Mesenchymal stem cell (in vitro differentiated cells and primary cell): ENCODE data around the gene ATP8B3.

ENCODE experiments used
- DNase-seq: peaks from one replicate; pipeline ENCODE4 v3.0.0-alpha.2; 2013
- H2AFZ ChIP-seq: one replicate; pipeline ENCODE4 v1.6.1; 2013; ENCODE audit warnings: low read depth, mild to moderate bottlenecking, control low read depth, inconsistent platforms, low read length, moderate library complexity
- H2AK5ac ChIP-seq: 2 replicates; pipeline ENCODE4 v1.6.1; 2013; ENCODE audit warnings: low read length, moderate library complexity, mild to moderate bottlenecking, inconsistent platforms; ENCODE audit not compliant: severe bottlenecking
- H2BK120ac ChIP-seq: one replicate; pipeline ENCODE4 v1.6.1; 2013; ENCODE audit warnings: low read depth, mild to moderate bottlenecking, inconsistent platforms, low read length, moderate library complexity
- H2BK12ac ChIP-seq, 2 experiments: one replicate each; pipeline ENCODE4 v1.6.1; 2013; ENCODE audit warnings: inconsistent platforms in 2 of 2, low read length in 2 of 2, mild to moderate bottlenecking in 2 of 2, moderate library complexity in 2 of 2, control low read depth in 1 of 2
- H2BK15ac ChIP-seq: one replicate; pipeline ENCODE4 v1.6.1; 2013; ENCODE audit warnings: mild to moderate bottlenecking, low read depth, inconsistent platforms; ENCODE audit not compliant: poor library complexity, severe bottlenecking
- H2BK5ac ChIP-seq: 2 replicates; pipeline ENCODE4 v1.6.1; 2013; ENCODE audit warnings: low read depth, mild to moderate bottlenecking, low read length, control low read depth, inconsistent platforms; ENCODE audit not compliant: poor library complexity, severe bottlenecking
- H3K14ac ChIP-seq, 2 experiments: one replicate each; pipeline ENCODE4 v1.6.1; 2013; ENCODE audit warnings: inconsistent platforms in 2 of 2, low read length in 2 of 2, control low read depth in 1 of 2, mild to moderate bottlenecking in 1 of 2, moderate library complexity in 1 of 2
- H3K18ac ChIP-seq, 2 experiments: one replicate each; pipeline ENCODE4 v1.6.1; 2013; ENCODE audit warnings: inconsistent platforms in 2 of 2, low read length in 2 of 2, control low read depth in 1 of 2, low read depth in 1 of 2, mild to moderate bottlenecking in 1 of 2
- H3K23ac ChIP-seq, 2 experiments: one replicate each; pipeline ENCODE4 v1.6.1; 2013; ENCODE audit warnings: inconsistent platforms in 2 of 2, low read length in 2 of 2, mild to moderate bottlenecking in 2 of 2, moderate library complexity in 2 of 2, control low read depth in 1 of 2
- H3K27ac ChIP-seq: 2 replicates; pipeline ENCODE4 v1.5.1; 2013; ENCODE audit warnings: mild to moderate bottlenecking, moderate library complexity, low read length, control low read depth, inconsistent platforms; ENCODE audit not compliant: poor library complexity, severe bottlenecking
- H3K27me3 ChIP-seq, 2 experiments: 2 replicates each; pipeline versions ENCODE4 v1.6.1 to v1.7.0; 2013; ENCODE audit warnings: low read length in 2 of 2, mild to moderate bottlenecking in 2 of 2, moderate library complexity in 2 of 2, control low read depth in 1 of 2, inconsistent platforms in 1 of 2; ENCODE audit not compliant: control insufficient read depth in 1 of 2, insufficient read depth in 1 of 2
- H3K36me3 ChIP-seq, 2 experiments: 2 replicates each; pipeline versions ENCODE4 v1.6.1 to v1.7.0; 2013; ENCODE audit warnings: low read length in 2 of 2, control low read depth in 1 of 2, inconsistent platforms in 1 of 2, low read depth in 1 of 2, mild to moderate bottlenecking in 1 of 2; ENCODE audit not compliant: insufficient read depth in 2 of 2, control insufficient read depth in 1 of 2
- H3K4ac ChIP-seq, 2 experiments: one replicate each; pipeline ENCODE4 v1.6.1; 2013; ENCODE audit warnings: inconsistent platforms in 2 of 2, low read length in 2 of 2, mild to moderate bottlenecking in 2 of 2, moderate library complexity in 2 of 2, control low read depth in 1 of 2, low read depth in 1 of 2
- H3K4me1 ChIP-seq: 2 replicates; pipeline ENCODE4 v1.6.1; 2013; ENCODE audit warnings: low read depth, low read length, control low read depth; ENCODE audit not compliant: control insufficient read depth, insufficient read depth
- H3K4me2 ChIP-seq: 2 replicates; pipeline ENCODE4 v1.6.1; 2013; ENCODE audit warnings: low read length, mild to moderate bottlenecking, inconsistent platforms; ENCODE audit not compliant: poor library complexity, severe bottlenecking
- H3K4me3 ChIP-seq, 2 experiments: 2 replicates each; pipeline versions ENCODE4 v1.5.1 to v1.7.0; 2013; ENCODE audit warnings: low read length in 2 of 2, mild to moderate bottlenecking in 2 of 2, control low read depth in 1 of 2, low read depth in 1 of 2; ENCODE audit not compliant: insufficient read depth in 1 of 2
- H3K79me1 ChIP-seq: replicated peaks from 2 replicates; pipeline ENCODE4 v1.6.1; 2013; ENCODE audit warnings: mild to moderate bottlenecking, control low read depth, low read length, inconsistent platforms; ENCODE audit not compliant: poor library complexity, severe bottlenecking
- H3K9ac ChIP-seq: 2 replicates; pipeline ENCODE4 v1.7.0; 2013; ENCODE audit warnings: mild to moderate bottlenecking, low read length, moderate library complexity
- H3K9me3 ChIP-seq: 2 replicates; pipeline ENCODE4 v1.7.0; 2013; ENCODE audit warnings: mild to moderate bottlenecking, low read length; ENCODE audit not compliant: control insufficient read depth
- H4K8ac ChIP-seq: one replicate; pipeline ENCODE4 v1.6.1; 2013; ENCODE audit warnings: inconsistent platforms, mild to moderate bottlenecking, low read length, moderate library complexity
- H4K91ac ChIP-seq: one replicate; pipeline ENCODE4 v1.6.1; 2013; ENCODE audit warnings: mild to moderate bottlenecking, low read length, inconsistent platforms
- WGBS: methylation state at CpG from one replicate; pipeline ENCODE4 v1.1.7; 2013; ENCODE audit warnings: mixed read lengths; 5-methylcytosine and 5-hydroxymethylcytosine counted together

Gene ATP8B3

GRCh38 chr19:1768918-1769644 lies 43.0 kb downstream of the ATP8B3 start:
- Histone ChIP-seq H3K4me2 (no peak overlapping the region), H2BK12ac (no peak overlapping the region), H2BK120ac (no peak overlapping the region), H4K91ac (no peak overlapping the region), H3K79me1 (no peaks in the 10 kb centered on the region), H2AK5ac (no peak overlapping the region), H3K14ac (peak overlapping the region in 1 of 2 experiments; percentile 14), H3K36me3 (no peaks in the 10 kb centered on the region), H2AFZ (no peak overlapping the region), H3K9ac (no peak overlapping the region), H3K4me1 (peaks cover 2% of the 10 kb centered on the region), H3K4ac (no peak overlapping the region), H2BK15ac (no peak overlapping the region), H4K8ac (no peak overlapping the region), H3K18ac (no peak overlapping the region), H3K23ac (no peak overlapping the region), H3K4me3 (no peak overlapping the region), H2BK5ac (no peak overlapping the region), H3K9me3 (peaks cover 17% of the 10 kb centered on the region), H3K27me3 (peaks cover 62 to 70% of the 10 kb centered on the region in 2 experiments), H3K27ac (no peak overlapping the region)
- WGBS: 90% methylated on average over 4 of the region's 9 CpGs
- DNase-seq: no peak

DNA sequence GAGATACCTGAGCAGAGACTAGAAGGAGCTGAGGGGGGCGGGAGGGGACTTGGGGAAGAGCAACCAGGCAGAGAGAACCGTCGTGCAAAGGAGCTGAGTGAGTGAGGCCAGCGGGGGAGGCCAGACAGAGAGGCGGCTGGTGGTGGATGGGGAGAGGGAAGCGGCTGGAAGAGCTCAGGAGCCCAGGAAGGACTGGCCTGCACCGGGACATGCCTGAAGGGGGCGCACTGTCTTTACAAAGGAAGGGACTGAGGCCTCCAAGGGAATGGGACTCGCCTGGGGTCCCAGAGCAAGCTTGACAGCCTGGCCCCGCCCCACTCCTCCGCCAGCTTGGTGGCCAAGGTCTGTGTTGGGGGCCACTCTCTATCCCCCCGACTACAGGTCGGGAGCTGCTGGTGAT lies 43.8 kb downstream of the ATP8B3 start:
- Histone ChIP-seq H3K9me3 (peaks cover 13% of the 10 kb centered on the region), H4K91ac (no peak overlapping the region), H3K23ac (no peak overlapping the region), H3K14ac (no peak overlapping the region), H3K4me2 (no peak overlapping the region), H3K79me1 (no peaks in the 10 kb centered on the region), H3K27ac (no peak overlapping the region), H2BK12ac (no peak overlapping the region), H2AFZ (no peak overlapping the region), H4K8ac (no peak overlapping the region), H3K36me3 (no peaks in the 10 kb centered on the region), H3K4me1 (peaks cover 2% of the 10 kb centered on the region), H3K27me3 (peaks cover 62 to 70% of the 10 kb centered on the region in 2 experiments), H3K4me3 (no peak overlapping the region), H2AK5ac (no peak overlapping the region), H2BK15ac (no peak overlapping the region), H3K18ac (no peak overlapping the region), H2BK5ac (no peak overlapping the region), H3K4ac (no peak overlapping the region), H3K9ac (no peak overlapping the region), H2BK120ac (no peak overlapping the region)
- DNase-seq: no peak
- 39% methylated on average over 13 of the region's 13 CpGs for WGBS

DNA sequence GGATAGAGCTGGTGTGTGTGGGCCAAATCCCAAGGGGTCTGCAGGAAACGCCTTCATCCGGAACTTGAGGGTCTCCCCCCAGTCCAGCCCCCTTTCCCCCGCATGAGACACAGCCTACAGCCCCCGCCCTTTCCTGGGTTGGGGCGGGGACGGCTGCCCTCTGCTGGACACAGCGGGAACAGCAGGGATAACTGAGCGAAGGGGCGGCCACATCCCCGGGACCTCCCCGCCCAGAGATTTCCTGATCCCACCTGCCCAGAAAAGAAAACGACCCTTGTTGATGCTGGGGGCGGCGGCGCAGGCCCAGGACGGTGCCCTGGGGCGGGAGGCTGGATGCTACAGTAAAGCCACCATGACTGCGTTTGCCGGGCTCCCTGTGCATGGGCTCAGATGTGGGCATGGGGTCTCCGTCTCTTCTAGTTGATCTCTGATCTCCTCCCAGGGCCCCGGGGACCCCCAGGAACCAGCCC lies 44.6 kb downstream of the ATP8B3 start:
- H2BK15ac ChIP-seq: no peak overlapping the region

DNA sequence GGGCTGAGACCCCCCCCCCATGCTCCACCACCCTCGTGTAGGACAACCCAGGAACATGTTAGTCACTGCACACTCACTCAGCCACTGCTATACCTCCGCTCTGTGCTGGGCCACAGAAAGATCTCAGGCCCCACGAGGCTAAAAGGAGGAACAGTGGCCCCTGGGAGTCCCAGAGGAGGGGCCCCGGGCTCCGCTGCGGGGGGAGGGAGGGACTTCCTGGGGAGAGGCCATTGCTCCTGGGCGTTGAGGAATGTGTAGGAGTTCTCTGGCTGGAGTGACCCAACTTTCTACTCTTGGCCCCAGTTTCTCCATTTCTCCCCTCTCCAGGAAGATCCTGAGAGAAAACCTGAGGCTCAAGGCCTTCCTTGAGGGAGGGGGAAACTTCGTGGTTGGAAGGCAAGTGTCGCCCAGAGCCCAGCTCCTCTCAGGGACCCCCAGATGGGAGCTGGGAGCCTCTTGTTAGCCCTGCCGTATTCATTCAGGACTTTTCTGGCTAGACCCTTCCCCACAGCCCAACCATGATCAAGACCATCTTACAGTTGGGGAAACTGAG lies 45.2 kb downstream of the ATP8B3 start:
- no peaks in the 10 kb centered on the region for H3K79me1 ChIP-seq
- no peak overlapping the region for H3K4me2 ChIP-seq
- no peak overlapping the region for H2BK5ac ChIP-seq
- no peak overlapping the region for H2BK120ac ChIP-seq
- no peak overlapping the region for H2AFZ ChIP-seq
- H3K23ac ChIP-seq: no peak overlapping the region
- H3K18ac ChIP-seq: no peak overlapping the region
- no peak overlapping the region for H2BK15ac ChIP-seq
- H3K4me1 ChIP-seq: peaks cover 2% of the 10 kb centered on the region
- 30% methylated on average over 5 of the region's 10 CpGs for WGBS
- no peak overlapping the region for H4K91ac ChIP-seq
- H3K27ac ChIP-seq: no peak overlapping the region
- H4K8ac ChIP-seq: no peak overlapping the region
- peaks cover 75 to 81% of the 10 kb centered on the region in 2 experiments for H3K27me3 ChIP-seq
- H3K36me3 ChIP-seq: no peaks in the 10 kb centered on the region
- no peak overlapping the region for H2BK12ac ChIP-seq
- no peak overlapping the region for H2AK5ac ChIP-seq
- DNase-seq: no peak
- H3K9ac ChIP-seq: no peak overlapping the region
- no peak overlapping the region for H3K4ac ChIP-seq
- H3K14ac ChIP-seq: no peak overlapping the region
- H3K4me3 ChIP-seq: no peak overlapping the region
- peaks cover 13% of the 10 kb centered on the region for H3K9me3 ChIP-seq

More for the DNA sequence above, 44.6 kb downstream of the ATP8B3 start:
- no peak overlapping the region for H3K4me2 ChIP-seq
- no peak overlapping the region for H3K9ac ChIP-seq
- H4K8ac ChIP-seq: no peak overlapping the region
- no peaks in the 10 kb centered on the region for H3K36me3 ChIP-seq
- H3K79me1 ChIP-seq: no peaks in the 10 kb centered on the region
- H3K23ac ChIP-seq: no peak overlapping the region
- H3K18ac ChIP-seq: no peak overlapping the region
- no peak overlapping the region for H2AFZ ChIP-seq
- H3K4ac ChIP-seq: no peak overlapping the region
- H2BK12ac ChIP-seq: no peak overlapping the region
- no peak for DNase-seq
- peaks cover 2% of the 10 kb centered on the region for H3K4me1 ChIP-seq
- no peak overlapping the region for H4K91ac ChIP-seq
- H2AK5ac ChIP-seq: no peak overlapping the region
- H2BK120ac ChIP-seq: no peak overlapping the region
- H3K27me3 ChIP-seq: peaks cover 68 to 74% of the 10 kb centered on the region in 2 experiments
- no peak overlapping the region for H3K4me3 ChIP-seq
- no peak overlapping the region for H3K14ac ChIP-seq
- no peak overlapping the region for H2BK5ac ChIP-seq
- 10% methylated on average over 19 of the region's 21 CpGs for WGBS
- peaks cover 13% of the 10 kb centered on the region for H3K9me3 ChIP-seq
- no peak overlapping the region for H3K27ac ChIP-seq
